GM06990 (cell line): ENCODE results near the gene MICAL2.

Experiments used
- DNase-seq: peaks from one replicate; pipeline ENCODE4 v3.0.0-alpha.2; 2011; ENCODE audit not compliant: insufficient read length; ENCODE audit errors: extremely low read depth
- H3K27me3 ChIP-seq: replicated peaks from 2 replicates; pipeline ENCODE4 v1.6.0; 2011; ENCODE audit warnings: low read length; ENCODE audit not compliant: control insufficient read depth, insufficient read depth
- H3K36me3 ChIP-seq: 2 replicates; pipeline ENCODE4 v1.5.1; 2011; ENCODE audit warnings: low read length; ENCODE audit not compliant: control insufficient read depth, insufficient read depth
- H3K4me3 ChIP-seq: replicated peaks from 2 replicates; pipeline ENCODE4 v1.5.1; 2011; ENCODE audit warnings: low read depth, mild to moderate bottlenecking, control low read depth, low read length
- TF ChIP-seq, protein P1 (sequence below): IDR thresholded peaks from 2 replicates; pipeline ENCODE4 v1.5.1; 2011; ENCODE audit warnings: low read length, control low read depth, mild to moderate bottlenecking, inconsistent platforms; ENCODE audit not compliant: insufficient read depth, poor library complexity, severe bottlenecking

Gene MICAL2

GRCh38 chr11:12303421-12304149, 193.2 kb downstream of the MICAL2 start:
- Histone ChIP-seq H3K4me3 (no peak overlapping the region), H3K36me3 (no peaks in the 10 kb centered on the region), H3K27me3 (no peaks in the 10 kb centered on the region)
- TF ChIP-seq, protein P1, sequence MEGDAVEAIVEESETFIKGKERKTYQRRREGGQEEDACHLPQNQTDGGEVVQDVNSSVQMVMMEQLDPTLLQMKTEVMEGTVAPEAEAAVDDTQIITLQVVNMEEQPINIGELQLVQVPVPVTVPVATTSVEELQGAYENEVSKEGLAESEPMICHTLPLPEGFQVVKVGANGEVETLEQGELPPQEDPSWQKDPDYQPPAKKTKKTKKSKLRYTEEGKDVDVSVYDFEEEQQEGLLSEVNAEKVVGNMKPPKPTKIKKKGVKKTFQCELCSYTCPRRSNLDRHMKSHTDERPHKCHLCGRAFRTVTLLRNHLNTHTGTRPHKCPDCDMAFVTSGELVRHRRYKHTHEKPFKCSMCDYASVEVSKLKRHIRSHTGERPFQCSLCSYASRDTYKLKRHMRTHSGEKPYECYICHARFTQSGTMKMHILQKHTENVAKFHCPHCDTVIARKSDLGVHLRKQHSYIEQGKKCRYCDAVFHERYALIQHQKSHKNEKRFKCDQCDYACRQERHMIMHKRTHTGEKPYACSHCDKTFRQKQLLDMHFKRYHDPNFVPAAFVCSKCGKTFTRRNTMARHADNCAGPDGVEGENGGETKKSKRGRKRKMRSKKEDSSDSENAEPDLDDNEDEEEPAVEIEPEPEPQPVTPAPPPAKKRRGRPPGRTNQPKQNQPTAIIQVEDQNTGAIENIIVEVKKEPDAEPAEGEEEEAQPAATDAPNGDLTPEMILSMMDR = no peak
- no peak for DNase-seq

GRCh38 chr11:12306830-12307229, 196.4 kb downstream of the MICAL2 start:
- H3K36me3 ChIP-seq = no peaks in the 10 kb centered on the region
- DNase-seq = no peak
- no peaks in the 10 kb centered on the region for H3K27me3 ChIP-seq
- no peak overlapping the region for H3K4me3 ChIP-seq
- TF ChIP-seq, protein P1 = no peak

GRCh38 chr11:12312132-12312531, 201.7 kb downstream of the MICAL2 start:
- Histone ChIP-seq H3K36me3 (no peaks in the 10 kb centered on the region), H3K27me3 (no peaks in the 10 kb centered on the region), H3K4me3 (no peak overlapping the region)
- TF ChIP-seq, protein P1 = no peak
- DNase-seq = no peak
